PC-3 (cell line): ENCODE data around the gene TMEM52. TPM values are rescaled to one million over a fixed set of nuclear protein-coding genes. Genes with fewer than 3 reads are reported as not detected.

ENCODE experiments used
- ATAC-seq: fragments of 200-7000 bp; cut with Tn5 transposase; 2 replicates; pipeline ENCODE4 v1.9.1; 2020; ENCODE audit warnings: mild to moderate bottlenecking, moderate library complexity
- BruUV-seq: library from RNA; stranded (reverse); fragments of 400-500 nt; replicated peaks from 2 replicates; lab custom pipeline; 2021; lab: Mats Ljungman, UMichigan
- CTCF ChIA-PET: fragments of 300-600 bp; sonication (Branson Sonifier 250); formaldehyde crosslinking; loops from one replicate; lab custom pipeline; 2022; ENCODE audit warnings: antibody characterized with exemption; lab: Charles Lee
- POLR2A ChIA-PET: fragments of 300-600 bp; sonication (Branson Sonifier 250); formaldehyde crosslinking; loops from one replicate; lab custom pipeline; 2022; ENCODE audit warnings: antibody characterized with exemption; ENCODE audit not compliant: unreplicated experiment; lab: Charles Lee
- DNase-seq: peaks from one replicate; pipeline ENCODE4 v3.0.0-alpha.2; 2015
- H2AFZ ChIP-seq: fragments of 300-600 bp; sonication (generic); 2 replicates; pipeline ENCODE4 v1.6.0; 2016; ENCODE audit warnings: antibody characterized with exemption, low read length
- H3F3A ChIP-seq: fragments of 300-600 bp; sonication (generic); one replicate; pipeline ENCODE4 v1.6.0; 2017; ENCODE audit warnings: antibody characterized with exemption, low read length, control low read depth, mild to moderate bottlenecking; ENCODE audit not compliant: unreplicated experiment
- H3K27ac ChIP-seq: fragments of 300-600 bp; sonication (generic); 2 replicates; pipeline ENCODE4 v1.5.1; 2016; ENCODE audit warnings: mild to moderate bottlenecking, low read length
- H3K27me3 ChIP-seq: fragments of 300-600 bp; sonication (generic); 2 replicates; pipeline ENCODE4 v1.6.1; 2016; ENCODE audit warnings: low read length, mixed read lengths
- H3K36me3 ChIP-seq: fragments of 300-600 bp; sonication (generic); 2 replicates; pipeline ENCODE4 v1.6.1; 2016; ENCODE audit warnings: low read depth, mixed run types, low read length, mixed read lengths
- H3K4me1 ChIP-seq: fragments of 300-600 bp; sonication (generic); 2 replicates; pipeline ENCODE4 v1.5.1; 2016; ENCODE audit warnings: low read length; ENCODE audit not compliant: insufficient read depth
- H3K4me2 ChIP-seq: fragments of 300-600 bp; sonication (generic); 2 replicates; pipeline ENCODE4 v1.6.0; 2016; ENCODE audit warnings: low read length
- H3K4me3 ChIP-seq: fragments of 300-600 bp; sonication (generic); 2 replicates; pipeline ENCODE4 v1.5.1; 2016; ENCODE audit warnings: mild to moderate bottlenecking, low read length, mixed read lengths
- H3K79me2 ChIP-seq: fragments of 300-600 bp; sonication (generic); 2 replicates; pipeline ENCODE4 v1.6.1; 2017; ENCODE audit warnings: low read length, mixed read lengths
- H3K9ac ChIP-seq: fragments of 300-600 bp; sonication (generic); 2 replicates; pipeline ENCODE4 v1.6.0; 2016; ENCODE audit warnings: mild to moderate bottlenecking, low read length
- H3K9me2 ChIP-seq: fragments of 300-600 bp; sonication (generic); replicated peaks from 2 replicates; pipeline ENCODE4 v1.6.1; 2016; ENCODE audit warnings: mixed run types, low read length, mixed read lengths
- H3K9me3 ChIP-seq: fragments of 300-600 bp; sonication (generic); 2 replicates; pipeline ENCODE4 v1.6.1; 2016; ENCODE audit warnings: low read length, mixed read lengths
- H4K20me1 ChIP-seq: fragments of 300-600 bp; sonication (generic); 2 replicates; pipeline ENCODE4 v1.6.1; 2016; ENCODE audit warnings: low read length, mixed read lengths
- CTCF ChIP-seq: fragments of 300-600 bp; sonication (generic); conservative IDR thresholded peaks from 2 replicates; pipeline ENCODE4 v1.5.1; 2017; ENCODE audit warnings: antibody characterized with exemption, low read depth, mild to moderate bottlenecking, low read length
- EZH2 ChIP-seq: fragments of 300-600 bp; sonication (generic); IDR thresholded peaks from one replicate; pipeline ENCODE4 v1.6.1; 2017; ENCODE audit warnings: antibody characterized with exemption, mild to moderate bottlenecking, low read length; ENCODE audit not compliant: unreplicated experiment
- EZH2phosphoT487 ChIP-seq: fragments of 300-600 bp; sonication (generic); IDR thresholded peaks from 2 replicates; pipeline ENCODE4 v1.6.1; 2018; ENCODE audit warnings: mild to moderate bottlenecking, antibody characterized with exemption, low read length, borderline replicate concordance
- intact Hi-C: fragments of 100-400 bp; cut with micrococcal nuclease; formaldehyde crosslinking; loops from 2 replicates; pipeline ENCODE4 v1.9.0; 2023
- total RNA-seq: library from RNA; depleted of rRNA; stranded (reverse); fragments of >200 nt; gene quantifications from 2 replicates; pipeline ENCODE4 v1.2.3, GENCODE V29; 2014

Gene TMEM52
- total RNA-seq, 1 experiment from 2014 or later, result 22.6 TPM

- ChIA-PET CTCF (no interaction called here), POLR2A (no interaction called here)
- H3K27me3 ChIP-seq, result no peaks in the 10 kb centered on the region
- H3K4me1 ChIP-seq, result peaks cover 12% of the 10 kb centered on the region; the same call in 1 of the 2 replicates
- ATAC-seq (no peak), DNase-seq (no peak)
- no peak overlapping the region for H3K4me3 ChIP-seq
- H3K9ac ChIP-seq, result no peak overlapping the region
- no peak overlapping the region for H2AFZ ChIP-seq
- intact Hi-C loops, result no loop called here
- no peaks in the 10 kb centered on the region for H3K9me3 ChIP-seq
- no TSS peak for BruUV-seq
- TF ChIP-seq CTCF, result no peak
- no peak for TF ChIP-seq EZH2phosphoT487
- no peak for TF ChIP-seq EZH2
- H3K4me2 ChIP-seq, result no peak overlapping the region
- no peaks in the 10 kb centered on the region for H3K9me2 ChIP-seq
- H4K20me1 ChIP-seq, result no peaks in the 10 kb centered on the region
- H3K36me3 ChIP-seq, result no peaks in the 10 kb centered on the region
- H3K27ac ChIP-seq, result no peak overlapping the region
- H3K79me2 ChIP-seq, result no peaks in the 10 kb centered on the region
- no peaks in the 10 kb centered on the region for H3F3A ChIP-seq
Observed at GRCh38 chr1:1957533-1957961, 38.5 kb upstream of the TMEM52 start.

- Histone ChIP-seq H3K4me3 (no peak overlapping the region), H3K4me2 (no peak overlapping the region), H3K4me1 (peaks cover 12% of the 10 kb centered on the region; the same call in 1 of the 2 replicates), H3K9ac (no peak overlapping the region), H3K79me2 (no peaks in the 10 kb centered on the region), H3F3A (no peaks in the 10 kb centered on the region), H3K27ac (no peak overlapping the region), H3K36me3 (no peaks in the 10 kb centered on the region), H4K20me1 (no peaks in the 10 kb centered on the region), H3K9me3 (no peaks in the 10 kb centered on the region), H3K9me2 (no peaks in the 10 kb centered on the region), H2AFZ (no peak overlapping the region), H3K27me3 (no peaks in the 10 kb centered on the region)
- intact Hi-C loops, result no loop called here
- BruUV-seq, result no TSS peak
- TF ChIP-seq EZH2 (no peak), EZH2phosphoT487 (no peak), CTCF (no peak)
- ATAC-seq (no peak), DNase-seq (no peak)
- CTCF ChIA-PET, result no interaction called here
- POLR2A ChIA-PET, result no interaction called here
Observed at GRCh38 chr1:1956586-1957532, 37.8 kb upstream of the TMEM52 start.

DNA sequence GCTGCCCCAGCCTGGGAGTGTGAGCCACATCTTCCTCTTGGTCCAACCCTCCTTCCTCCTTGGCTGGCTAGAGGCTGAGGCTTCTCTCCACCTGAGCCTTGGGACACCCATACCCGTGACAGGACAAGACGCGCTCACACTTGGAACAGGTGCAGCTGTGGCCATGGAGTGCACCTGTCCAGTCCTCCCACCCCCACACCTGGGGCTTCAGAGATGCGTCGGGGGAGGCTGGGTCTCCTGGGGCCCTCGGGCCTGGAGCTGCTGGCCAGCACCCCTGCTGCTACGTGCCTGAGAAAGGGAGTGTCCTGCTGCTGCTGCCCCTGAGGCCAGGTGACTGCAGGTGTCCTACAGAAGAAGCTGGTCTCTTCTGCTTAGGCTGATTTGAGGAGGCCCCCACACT, 37.0 kb upstream of the TMEM52 start:
- no peak for DNase-seq
- H3K27ac ChIP-seq, result no peak overlapping the region
- H3K4me1 ChIP-seq, result peaks cover 12% of the 10 kb centered on the region; the same call in 1 of the 2 replicates
- H3K27me3 ChIP-seq, result peaks cover 3% of the 10 kb centered on the region; the same call in 1 of the 2 replicates
- TF ChIP-seq EZH2, result no peak
- no peak for TF ChIP-seq CTCF
- H3K4me2 ChIP-seq, result no peak overlapping the region
- no peak overlapping the region for H3K4me3 ChIP-seq
- BruUV-seq, result no TSS peak
- ChIA-PET CTCF (no interaction called here), POLR2A (no interaction called here)
- H3K36me3 ChIP-seq, result no peaks in the 10 kb centered on the region
- H3K9me3 ChIP-seq, result no peaks in the 10 kb centered on the region
- no peaks in the 10 kb centered on the region for H3K79me2 ChIP-seq
- H3K9me2 ChIP-seq, result no peaks in the 10 kb centered on the region
- H2AFZ ChIP-seq, result no peak overlapping the region
- intact Hi-C loops, result no loop called here
- H4K20me1 ChIP-seq, result no peaks in the 10 kb centered on the region
- H3F3A ChIP-seq, result no peaks in the 10 kb centered on the region
- no peak overlapping the region for H3K9ac ChIP-seq
- ATAC-seq, result no peak
